Measurements from ENCODE around the gene RGS3.
"Not testable (repeated sequence)": the region's sequence is repeated elsewhere in the genome, so short reads cannot be mapped to it uniquely, and the experiment has no call there.

Gene RGS3

DNA sequence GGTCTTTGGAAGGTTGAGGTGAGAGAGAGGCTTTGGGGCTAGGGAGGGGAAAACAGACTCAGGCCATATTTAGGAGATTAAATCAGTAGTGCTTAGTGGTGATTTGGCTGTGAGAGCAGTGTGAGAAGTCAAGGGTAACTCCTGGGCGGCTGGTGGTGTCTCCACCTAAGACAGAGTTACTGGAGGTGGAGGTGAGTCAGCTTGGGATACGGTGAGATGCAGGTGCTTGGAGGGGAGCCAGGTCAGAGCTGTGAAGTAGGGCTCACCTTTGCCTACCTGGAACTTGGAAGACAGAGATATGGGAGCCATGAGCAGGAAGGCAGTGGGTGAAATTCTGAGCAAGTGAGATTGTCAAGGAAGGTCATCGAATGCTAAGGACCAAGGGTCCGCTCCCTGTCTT, 24.5 kb downstream of the RGS3 start:
- no peak for TF ChIP-seq CTCF (IDR thresholded peaks at IDR 0.05; ENCODE audit: low read depth, low read length)
- no peak for DNase-seq (ENCODE audit: extremely low read depth, low read depth)

- no peak for TF ChIP-seq CTCF (IDR thresholded peaks at IDR 0.05; ENCODE audit: low read depth, low read length)
- no peak for DNase-seq (ENCODE audit: extremely low read depth, low read depth)
Measured at GRCh38 chr9:113488490-113488889, 25.0 kb downstream of the RGS3 start.

DNA sequence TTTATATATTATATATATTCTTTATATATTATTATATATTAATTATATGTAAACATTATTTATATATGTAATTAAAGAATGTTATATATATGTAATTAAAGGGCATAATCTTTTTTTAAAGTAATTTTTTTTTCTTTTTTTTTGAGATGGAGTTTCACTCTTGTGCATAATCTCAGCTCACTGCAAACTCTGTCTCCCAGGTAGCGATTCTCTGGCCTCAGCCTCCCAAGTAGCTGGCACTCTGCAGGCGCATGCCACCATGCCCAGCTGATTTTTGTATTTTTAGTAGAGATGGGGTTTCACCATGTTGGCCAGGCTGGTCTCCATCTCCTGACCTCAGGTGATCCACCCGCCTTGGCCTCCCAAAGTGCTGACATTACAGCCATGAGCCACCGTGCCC, 27.6 kb downstream of the RGS3 start:
- DNase-seq (ENCODE audit: extremely low read depth, low read depth), result not testable (repeated sequence)

DNA sequence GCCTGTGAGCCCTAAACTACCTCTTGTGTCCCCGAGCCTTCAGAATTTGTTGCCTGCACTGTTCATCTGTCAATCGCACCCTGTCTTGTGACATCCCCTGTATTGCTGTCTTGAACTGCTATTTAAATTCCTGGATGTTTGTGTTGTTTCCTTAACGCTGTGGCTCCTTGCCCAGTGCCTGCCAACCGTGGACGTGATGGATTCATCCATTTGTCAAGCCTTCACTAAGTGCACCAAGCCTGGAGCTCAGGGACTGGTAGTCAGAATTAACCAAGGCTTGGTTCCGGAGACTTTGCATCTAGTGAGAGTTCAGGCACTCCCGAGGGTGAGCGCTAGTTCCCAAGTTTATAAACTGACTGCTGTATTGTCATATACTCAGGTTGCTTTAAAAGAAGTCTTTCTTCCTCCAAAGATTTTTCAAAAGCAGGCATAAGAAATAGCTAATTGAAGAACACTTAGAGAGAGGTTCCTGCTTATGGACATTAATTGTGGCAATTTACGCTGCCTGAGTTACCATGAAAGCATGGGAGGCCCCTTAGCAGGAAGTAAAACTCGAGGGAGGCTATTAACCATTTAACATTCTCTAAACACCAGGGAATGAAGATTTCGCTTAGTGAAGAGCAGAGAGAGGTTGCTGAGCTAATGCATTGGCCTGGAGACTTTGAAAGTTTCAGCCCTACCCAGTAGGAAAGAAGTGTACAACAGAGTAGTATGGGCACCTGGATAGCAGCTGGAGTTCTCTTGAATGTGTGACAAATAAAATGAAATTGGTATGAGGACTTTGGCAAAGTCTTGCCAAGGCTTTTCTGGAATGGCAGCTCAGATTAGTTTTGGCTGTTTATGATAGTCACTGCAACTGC, 29.0 kb downstream of the RGS3 start:
- DNase-seq (ENCODE audit: extremely low read depth, low read depth), result no peak
- TF ChIP-seq CTCF (IDR thresholded peaks at IDR 0.05; ENCODE audit: low read depth, low read length), result no peak

GRCh38 chr9:113493203-113493520, 29.6 kb downstream of the RGS3 start:
- no peak for TF ChIP-seq CTCF (IDR thresholded peaks at IDR 0.05; ENCODE audit: low read depth, low read length)
- DNase-seq (ENCODE audit: extremely low read depth, low read depth), result no peak

- no peak for DNase-seq (ENCODE audit: extremely low read depth, low read depth)
- TF ChIP-seq CTCF (IDR thresholded peaks at IDR 0.05; ENCODE audit: low read depth, low read length), result no peak
Measured at GRCh38 chr9:113495526-113495925, 32.0 kb downstream of the RGS3 start.

DNA sequence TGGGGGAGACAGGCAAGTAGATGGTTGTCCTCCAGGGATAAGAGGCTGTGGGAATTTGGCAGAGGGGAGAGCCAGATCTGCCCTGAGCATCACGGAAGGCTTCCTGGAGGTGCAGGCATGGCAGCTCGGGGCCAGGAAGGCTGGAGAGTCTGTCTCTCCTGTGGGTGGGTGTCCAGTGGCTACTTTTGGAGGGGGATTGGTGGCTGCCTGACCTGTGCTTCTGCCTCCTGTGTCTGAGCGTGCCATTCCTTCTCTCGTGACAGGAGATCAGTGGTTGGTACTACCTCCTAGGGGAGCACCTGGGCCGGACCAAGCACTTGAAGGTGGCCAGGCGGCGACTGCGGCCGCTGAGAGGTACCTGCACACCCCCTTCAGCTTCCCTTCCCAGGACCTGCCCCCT, 33.5 kb downstream of the RGS3 start:
- DNase-seq (ENCODE audit: extremely low read depth, low read depth), result no peak
- TF ChIP-seq CTCF (IDR thresholded peaks at IDR 0.05; ENCODE audit: low read depth, low read length), result no peak
